HG03095 (cell line): ENCODE results near the gene VAV2.
A peak's percentile ranks its signal among the peaks of the same experiment; 100 is the strongest.

Source experiments
- ATAC-seq: cut with Tn5 transposase; IDR thresholded peaks from one replicate; pipeline ENCODE4 v1.9.1; 2021; ENCODE audit warnings: moderate library complexity; ENCODE audit not compliant: unreplicated experiment

The VAV2 gene

GRCh38 chr9:133953621-133953975 lies 38.5 kb downstream of the VAV2 start:
- ATAC-seq, result no peak

GRCh38 chr9:133952598-133953550 lies 39.2 kb downstream of the VAV2 start:
- ATAC-seq, result no peak

- no peak for ATAC-seq
Observed at GRCh38 chr9:133951265-133951664, 40.9 kb downstream of the VAV2 start.

- no peak for ATAC-seq
Observed at GRCh38 chr9:133950629-133951111, 41.5 kb downstream of the VAV2 start.

- ATAC-seq, result no peak
Observed at GRCh38 chr9:133950192-133950591, 41.9 kb downstream of the VAV2 start.

- ATAC-seq, result no peak
Observed at GRCh38 chr9:133949486-133950061, 42.5 kb downstream of the VAV2 start.

- ATAC-seq, result no peak
Observed at GRCh38 chr9:133948561-133949485, 43.3 kb downstream of the VAV2 start.

GRCh38 chr9:133948131-133948530 lies 44.0 kb downstream of the VAV2 start:
- ATAC-seq, result no peak

GRCh38 chr9:133946840-133947486 lies 45.2 kb downstream of the VAV2 start:
- no peak for ATAC-seq

GRCh38 chr9:133945977-133946753 lies 46.0 kb downstream of the VAV2 start:
- ATAC-seq, result peak; percentile 43

GRCh38 chr9:133945314-133945975 lies 46.7 kb downstream of the VAV2 start:
- peak; percentile 43 for ATAC-seq

GRCh38 chr9:133944746-133945135 lies 47.4 kb downstream of the VAV2 start:
- ATAC-seq, result no peak

GRCh38 chr9:133943781-133944745 lies 48.1 kb downstream of the VAV2 start:
- no peak for ATAC-seq

GRCh38 chr9:133943036-133943780 lies 48.9 kb downstream of the VAV2 start:
- ATAC-seq, result no peak

- ATAC-seq, result no peak
Observed at GRCh38 chr9:133942206-133942975, 49.7 kb downstream of the VAV2 start.

GRCh38 chr9:133939845-133940244 lies 52.3 kb downstream of the VAV2 start:
- ATAC-seq, result no peak
